IMR-90 (cell line): Measurements from ENCODE around the gene TMEM52B.

Source experiments
- BHLHE40 ChIP-seq: fragments of 150-350 bp; IDR thresholded peaks from 2 replicates; pipeline ENCODE4 v1.6.1; 2016; ENCODE audit warnings: mild to moderate bottlenecking, low read depth, low read length
- CEBPB ChIP-seq: IDR thresholded peaks from 2 replicates; pipeline ENCODE4 v1.6.1; 2012; ENCODE audit warnings: low read depth, low read length, improper control_type of control experiment
- CTCF ChIP-seq: conservative IDR thresholded peaks from 2 replicates; pipeline ENCODE4 v1.5.1; 2012; ENCODE audit warnings: mild to moderate bottlenecking, low read depth, low read length, improper control_type of control experiment
- ELK1 ChIP-seq: fragments of 150-350 bp; IDR thresholded peaks from 2 replicates; pipeline ENCODE4 v1.6.1; 2016; ENCODE audit warnings: low read depth, mild to moderate bottlenecking, low read length, moderate library complexity, borderline replicate concordance
- MAZ ChIP-seq: IDR thresholded peaks from 2 replicates; pipeline ENCODE4 v1.6.1; 2012; ENCODE audit warnings: low read depth, mild to moderate bottlenecking, low read length, improper control_type of control experiment, moderate library complexity, borderline replicate concordance
- POLR2A ChIP-seq: IDR thresholded peaks from 2 replicates; pipeline ENCODE4 v1.6.1; 2012; ENCODE audit warnings: mild to moderate bottlenecking, low read depth, low read length

DNA sequence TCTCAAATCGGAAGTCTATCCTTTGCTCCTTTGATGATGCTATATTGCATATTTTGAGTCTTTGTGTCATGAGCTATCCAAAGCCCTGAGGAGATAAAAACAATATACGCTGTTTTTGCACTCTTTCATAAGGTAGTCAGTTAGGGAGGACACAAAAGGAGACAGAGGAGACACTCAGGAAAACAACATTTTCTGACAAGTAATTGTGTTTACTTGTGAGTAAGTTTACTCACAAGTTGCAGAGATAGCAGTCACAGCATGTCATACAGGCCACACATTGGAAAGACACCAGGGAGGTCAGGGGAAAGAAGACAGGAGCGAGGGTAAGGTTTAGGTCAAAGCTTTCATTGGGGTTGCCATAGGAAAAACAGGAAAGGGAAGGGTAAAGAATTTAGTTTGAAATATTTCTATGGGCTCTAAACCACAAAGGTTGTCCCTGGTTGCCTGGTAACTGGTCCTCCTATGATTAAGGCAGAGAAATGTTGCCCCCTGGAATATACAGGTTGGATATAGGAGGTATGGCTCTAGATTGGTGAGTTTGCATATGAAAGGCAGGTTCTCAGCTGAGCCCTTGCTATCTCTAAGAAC is 26.5 kb downstream of the TMEM52B start:
- TF ChIP-seq CTCF, result no peak
- no peak for TF ChIP-seq POLR2A
- no peak for TF ChIP-seq MAZ
- no peak for TF ChIP-seq CEBPB
- no peak for TF ChIP-seq BHLHE40
- no peak for TF ChIP-seq ELK1
